Cortex of kidney (tissue), 1 donor: ENCODE measurements around the gene PHEX.

Experiments used
- DNase-seq: peaks from one replicate; lab custom pipeline; 2025; lab: John Stamatoyannopoulos, UW

The PHEX gene

DNA sequence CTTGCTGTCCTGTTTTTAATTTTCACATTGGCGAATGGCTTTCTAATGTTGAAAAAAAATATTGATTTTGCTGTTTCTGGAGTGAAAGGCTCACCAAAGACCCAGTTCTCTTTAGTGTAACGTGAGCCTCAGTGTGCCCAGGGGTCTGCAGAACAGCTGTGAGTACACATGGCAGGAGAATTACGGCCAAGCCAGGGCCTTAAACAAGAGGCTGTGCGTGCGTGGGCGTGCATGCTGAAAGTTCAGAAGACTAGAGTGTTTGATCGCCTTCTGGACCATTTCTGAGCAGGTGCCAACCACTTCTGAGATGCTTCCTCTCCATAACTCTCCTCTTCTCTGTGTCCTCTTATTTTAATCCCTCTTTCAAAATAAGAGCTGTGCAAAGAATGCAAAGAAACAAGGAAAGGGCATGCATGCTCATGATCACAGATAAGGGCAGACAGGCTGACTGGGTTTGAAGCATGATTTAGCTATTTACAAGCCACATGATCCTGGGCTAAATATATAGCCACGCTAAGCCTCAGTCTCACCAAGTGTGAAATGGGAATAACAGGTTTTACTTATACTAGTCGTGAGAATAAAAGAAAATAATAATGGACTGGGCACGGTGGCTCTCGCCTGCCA is 9.9 kb downstream of the PHEX start:
- no peak for DNase-seq

DNA sequence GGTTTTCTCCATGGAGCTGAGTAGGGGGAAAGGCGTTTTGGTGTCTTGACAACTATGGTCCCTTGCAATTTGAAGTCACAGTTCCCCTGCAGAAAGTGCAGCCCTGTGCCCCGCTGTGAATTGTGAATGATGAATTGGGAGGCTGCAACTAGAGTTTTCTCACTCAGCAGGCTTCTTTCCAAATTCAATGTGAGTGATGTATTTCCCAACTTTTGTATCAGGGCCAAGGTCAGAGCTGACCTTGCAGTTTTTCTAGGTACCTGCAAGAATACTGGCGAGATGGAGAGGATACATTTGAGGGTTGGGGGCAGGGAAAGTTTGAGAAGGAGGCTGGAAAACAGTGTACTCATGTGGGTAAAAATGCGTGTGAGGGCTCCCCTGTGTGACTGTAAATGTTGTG is 11.7 kb downstream of the PHEX start:
- DNase-seq = no peak

DNA sequence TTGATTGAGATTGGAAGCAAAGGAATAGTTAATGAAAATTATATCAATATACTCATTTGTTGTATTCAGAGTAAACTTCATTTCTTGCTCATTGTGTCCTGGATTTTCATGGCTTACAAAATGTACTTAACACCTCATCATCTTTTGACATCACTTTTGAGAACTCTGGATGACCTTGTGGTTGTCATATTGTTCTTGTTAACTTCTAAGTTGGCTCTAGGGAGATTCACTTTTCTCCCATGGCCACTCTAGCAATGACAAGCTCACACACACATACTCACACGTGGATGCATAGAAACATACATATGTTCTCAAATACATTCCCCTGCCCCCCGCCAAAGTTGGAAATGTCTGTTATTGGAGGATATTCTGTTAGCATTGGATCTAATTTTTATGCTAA is 15.3 kb downstream of the PHEX start:
- no peak for DNase-seq

DNA sequence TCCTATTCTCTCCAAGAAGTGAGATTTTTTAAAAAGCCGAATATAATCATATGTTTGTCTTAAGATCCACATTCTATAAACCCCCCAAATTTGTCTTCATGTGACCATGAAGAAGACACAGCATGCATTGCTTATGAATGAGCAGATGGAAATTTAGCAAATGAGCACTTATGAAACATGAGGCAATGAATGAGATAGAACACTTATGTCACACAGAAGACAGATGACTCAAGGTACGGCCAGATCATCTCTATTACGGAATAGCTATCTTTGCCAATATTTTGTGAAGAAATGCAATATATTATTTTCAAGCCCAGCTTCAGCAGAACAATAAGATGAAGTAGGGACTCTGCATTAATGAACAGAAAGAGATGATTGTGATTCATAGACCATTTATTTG is 21.4 kb downstream of the PHEX start:
- no peak for DNase-seq

DNA sequence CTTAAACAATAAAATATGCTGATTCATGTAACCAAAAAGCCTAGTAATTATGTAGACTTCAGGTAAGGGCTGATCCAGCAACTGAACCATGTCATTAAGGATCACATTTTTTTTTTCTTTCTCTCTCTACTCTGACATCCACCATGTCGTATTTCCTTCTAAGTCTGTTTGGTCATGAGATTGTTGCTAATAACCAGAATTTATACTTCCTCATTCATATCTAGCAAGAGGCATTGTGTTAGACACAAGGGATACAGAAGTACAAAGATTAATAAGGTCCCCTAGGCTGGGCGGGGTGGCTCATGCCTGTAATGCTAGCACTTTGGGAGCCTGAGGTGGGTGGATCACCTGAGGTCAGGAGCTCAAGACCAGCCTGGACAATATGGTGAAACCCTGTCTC is 24.1 kb downstream of the PHEX start:
- DNase-seq = no peak

DNA sequence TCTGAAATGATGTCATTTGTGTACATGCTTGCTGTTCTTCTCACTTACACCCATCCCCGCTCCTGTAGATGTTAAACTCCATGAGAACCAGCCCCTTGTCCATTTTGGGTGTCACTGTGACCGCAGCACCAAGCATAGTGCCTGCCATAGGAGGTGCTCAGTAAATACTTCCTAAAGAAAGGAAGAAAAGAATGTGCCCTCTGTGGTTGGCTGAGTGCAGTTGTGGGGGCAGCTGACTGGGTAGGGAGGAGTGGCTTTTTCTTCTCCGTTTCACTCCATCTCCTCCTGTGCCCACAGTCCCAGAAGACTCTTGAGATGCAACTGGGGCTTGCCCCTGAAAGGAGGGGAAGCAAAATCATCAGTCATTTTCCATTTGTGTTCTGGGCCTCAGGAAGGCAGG is 25.5 kb downstream of the PHEX start:
- no peak for DNase-seq

DNA sequence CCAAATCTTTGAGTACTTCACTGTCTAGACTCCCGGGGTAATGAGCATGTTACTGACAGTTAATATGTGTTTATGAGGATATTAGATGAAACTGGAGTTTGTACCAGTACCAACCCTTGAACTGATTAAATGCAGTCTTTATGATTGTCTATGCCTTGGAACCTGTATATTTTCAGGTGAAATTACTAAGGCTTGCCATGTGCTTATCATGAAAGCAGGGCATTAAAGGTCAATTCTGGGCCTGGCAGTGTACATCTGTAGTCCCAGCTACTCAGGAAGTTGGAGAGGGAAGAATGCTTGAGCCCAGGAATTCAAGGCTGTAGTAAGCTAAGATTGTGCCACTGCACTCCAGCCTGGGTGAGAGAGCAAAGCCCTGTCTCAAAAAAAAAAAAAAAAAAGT is 27.6 kb downstream of the PHEX start:
- no peak for DNase-seq

DNA sequence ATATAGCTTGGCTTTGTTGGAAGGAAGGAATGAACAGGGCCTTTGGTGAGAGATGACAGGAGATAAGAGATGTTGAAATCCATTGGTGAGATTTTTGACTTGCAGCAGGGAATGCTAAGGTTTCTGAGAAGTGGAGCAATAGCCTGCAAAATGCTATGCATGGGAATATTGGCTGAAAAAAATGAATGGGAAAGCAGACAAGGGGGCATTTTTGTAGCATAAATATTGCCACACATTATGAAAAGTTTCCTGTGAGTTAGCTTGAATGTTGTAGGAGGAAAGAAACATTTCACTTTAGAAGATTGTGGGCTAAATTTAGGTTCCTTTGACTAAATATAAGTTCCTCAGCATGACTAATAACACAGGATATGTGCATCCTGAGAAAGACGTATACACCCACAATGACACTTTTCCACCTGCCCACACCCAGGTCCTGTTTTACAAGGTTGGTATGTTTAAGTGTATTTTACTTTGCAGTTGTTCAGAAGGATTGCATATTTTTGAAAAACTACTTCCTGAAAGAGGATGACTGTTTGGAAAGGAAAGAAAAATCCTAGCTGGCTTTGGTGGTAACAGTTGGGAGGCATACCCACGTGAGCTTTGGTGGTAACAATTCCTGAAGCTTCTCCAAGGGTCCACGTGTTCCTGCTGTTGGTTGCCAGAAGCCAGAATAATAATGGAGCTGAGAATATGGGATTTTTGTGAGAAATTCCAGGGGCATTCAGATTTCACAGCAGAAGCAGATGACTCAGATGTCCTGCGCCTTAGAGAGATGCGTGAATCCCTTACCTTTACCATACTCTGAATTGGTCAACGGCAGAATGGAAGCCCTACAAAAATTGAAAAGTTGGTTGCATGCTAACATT is 28.5 kb downstream of the PHEX start:
- no peak for DNase-seq

DNA sequence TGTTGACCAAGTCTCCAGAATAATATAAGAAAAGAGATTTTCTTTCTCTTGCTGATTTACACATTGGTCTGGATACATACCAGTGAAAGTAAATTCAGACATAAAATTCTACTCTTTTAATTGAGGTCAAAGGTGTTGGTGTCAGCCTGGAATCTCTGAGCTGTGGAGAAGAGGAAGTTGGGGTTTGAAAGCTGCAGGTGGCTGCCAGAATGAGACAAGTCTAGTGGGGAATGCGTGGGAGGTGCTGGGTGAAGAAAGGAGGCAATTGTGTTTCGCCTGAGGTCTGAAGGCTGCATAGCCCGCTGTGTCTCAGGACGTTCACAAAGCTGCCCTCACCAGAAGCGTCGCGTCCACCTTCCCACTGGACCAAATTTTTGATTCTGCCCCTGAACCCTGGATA is 31.2 kb downstream of the PHEX start:
- no peak for DNase-seq

DNA sequence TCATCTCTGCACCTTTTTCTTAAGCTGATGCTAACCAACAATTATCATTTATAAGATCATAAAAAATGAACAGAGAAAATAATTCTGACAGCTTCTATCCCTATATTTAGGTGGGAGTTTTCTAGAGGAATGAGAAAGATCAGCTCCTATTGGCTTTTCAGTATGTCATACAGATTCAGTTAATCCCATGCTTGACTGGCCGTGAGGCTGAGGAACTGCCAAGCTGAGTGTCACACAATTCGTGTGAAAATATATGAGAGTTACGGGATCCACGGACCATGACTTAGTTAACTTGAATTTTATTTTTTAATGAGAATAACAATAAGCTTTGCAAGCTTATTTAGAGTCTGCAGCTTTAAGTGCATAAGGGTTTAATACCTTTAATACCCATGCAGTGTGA is 37.5 kb downstream of the PHEX start:
- DNase-seq = no peak

DNA sequence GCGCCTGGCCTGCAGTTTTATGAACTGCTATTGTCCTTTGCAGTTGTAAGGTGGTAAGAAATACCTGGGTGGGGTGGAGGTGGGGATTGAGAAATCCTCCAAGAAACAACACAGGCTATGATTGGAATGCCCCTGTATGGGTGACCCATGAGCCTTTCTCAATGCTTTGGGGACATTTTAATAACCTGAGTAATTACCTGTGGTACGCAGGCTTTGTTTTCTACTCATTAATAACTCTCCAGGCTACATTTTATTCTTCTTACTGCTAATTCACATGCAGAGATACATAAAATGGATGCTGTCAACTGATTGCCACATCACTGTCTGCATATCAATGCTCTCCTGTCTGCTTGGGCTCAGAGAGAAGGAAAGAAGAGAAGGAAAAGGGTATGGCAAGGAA is 41.8 kb downstream of the PHEX start:
- DNase-seq = no peak

DNA sequence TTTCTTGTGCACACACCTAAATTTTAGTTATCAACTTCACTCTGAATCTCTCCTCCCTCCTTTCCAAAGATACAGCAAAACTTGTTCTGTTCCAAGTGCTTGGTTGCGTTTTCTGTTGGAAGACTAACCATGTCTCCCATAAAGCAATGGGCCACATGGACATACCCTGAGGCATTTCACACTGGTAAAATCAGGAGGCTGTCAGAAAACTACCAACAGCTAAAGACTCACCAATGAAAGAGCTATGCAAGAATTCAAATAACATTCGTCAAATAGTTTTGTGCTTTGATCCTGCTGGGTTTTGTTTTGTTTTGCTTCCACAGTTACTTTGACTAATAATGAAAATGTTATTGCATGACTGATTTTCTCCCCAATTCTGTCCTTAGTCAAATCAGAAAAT is 46.0 kb downstream of the PHEX start:
- no peak for DNase-seq

DNA sequence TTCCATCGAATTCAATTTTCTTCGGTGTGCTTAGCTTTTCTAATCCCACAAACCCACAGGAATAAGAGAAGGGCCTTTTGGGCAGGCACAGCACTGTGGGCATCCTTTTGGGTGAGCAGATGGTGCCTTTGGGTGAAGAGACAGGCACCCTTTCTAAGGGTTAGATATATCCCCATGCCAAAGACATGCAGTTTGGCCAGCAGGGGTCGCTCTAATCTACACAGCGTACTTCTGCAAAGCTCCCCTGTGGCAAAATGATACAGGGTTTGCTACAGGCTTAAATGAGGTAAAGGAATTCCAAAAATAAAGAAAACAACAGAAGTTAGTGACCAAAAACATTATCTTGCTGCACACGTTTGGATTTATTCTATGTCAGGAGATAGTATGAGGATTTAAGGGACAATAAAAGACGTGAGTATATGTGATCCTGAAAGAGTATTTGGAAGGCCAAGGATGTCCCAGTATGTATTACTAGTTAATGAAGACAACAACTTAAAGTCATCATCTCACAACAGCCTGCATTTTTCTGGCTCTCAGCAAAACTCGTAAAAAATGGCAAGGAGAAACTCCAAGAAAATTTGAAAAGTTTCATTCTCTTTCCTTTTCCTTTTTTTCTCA is 49.5 kb downstream of the PHEX start:
- DNase-seq = no peak

DNA sequence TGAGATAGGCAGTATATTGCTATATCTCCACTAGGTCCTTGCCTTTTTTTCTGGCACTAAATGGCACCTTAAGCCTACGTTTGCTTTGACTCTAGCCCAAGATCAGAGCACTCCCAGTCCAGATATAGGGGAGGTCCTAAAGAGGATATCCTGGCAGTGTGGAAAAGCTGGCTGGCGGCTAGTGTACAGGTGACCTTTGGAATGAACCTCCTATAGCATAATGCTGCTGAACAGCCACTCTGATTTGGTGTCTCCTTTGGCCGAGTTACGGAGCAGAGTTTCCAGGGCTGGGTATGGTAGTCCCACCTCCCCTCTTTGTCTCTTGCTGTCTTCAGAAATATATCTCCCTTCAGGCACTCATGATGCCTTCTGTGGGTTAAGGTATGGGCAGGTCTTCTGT is 53.9 kb downstream of the PHEX start:
- DNase-seq = no peak

DNA sequence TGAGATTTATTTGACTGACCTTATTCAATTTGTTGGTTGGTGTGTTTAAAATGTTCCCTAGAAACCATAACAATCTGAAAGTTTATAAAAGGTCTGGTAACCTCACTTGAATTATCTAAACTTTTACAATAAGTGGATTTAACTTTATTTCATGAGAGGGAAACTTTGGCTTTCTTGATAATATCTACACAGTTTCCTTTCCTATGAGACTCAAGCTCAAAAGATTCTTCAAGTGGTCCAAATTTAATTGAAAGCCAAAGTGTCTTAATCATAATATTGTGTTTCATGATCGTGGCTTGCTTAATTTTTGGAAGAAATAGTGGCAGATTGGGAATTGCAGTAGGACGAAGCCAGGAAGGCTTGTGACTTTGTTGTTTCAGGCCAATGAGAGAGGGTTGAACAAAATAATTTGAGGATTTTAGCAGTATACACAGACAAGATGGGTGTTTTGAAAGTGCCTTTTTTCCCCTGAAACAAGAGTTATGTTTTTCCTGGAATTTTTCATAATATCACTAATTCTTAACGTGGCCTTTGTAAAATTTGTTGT is 55.0 kb downstream of the PHEX start:
- no peak for DNase-seq

DNA sequence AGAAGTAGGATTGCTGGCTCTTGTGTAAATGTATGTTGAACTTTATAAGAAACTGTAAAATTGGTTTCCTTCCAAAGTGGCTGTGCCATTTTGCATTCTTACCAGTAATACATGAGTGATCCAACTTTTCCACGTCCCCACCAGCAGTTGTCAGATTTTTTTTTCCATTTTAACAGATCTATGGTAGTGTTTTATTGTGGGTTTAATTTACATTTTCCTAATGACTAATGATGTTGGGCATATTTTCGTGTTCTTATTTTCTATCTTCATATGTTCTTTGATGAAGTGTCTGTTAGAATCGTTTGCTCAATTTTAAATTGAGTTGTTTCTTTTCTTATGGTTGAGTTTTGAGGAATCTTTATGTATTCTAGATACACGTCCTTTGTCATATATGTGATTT is 56.2 kb downstream of the PHEX start:
- DNase-seq = no peak

DNA sequence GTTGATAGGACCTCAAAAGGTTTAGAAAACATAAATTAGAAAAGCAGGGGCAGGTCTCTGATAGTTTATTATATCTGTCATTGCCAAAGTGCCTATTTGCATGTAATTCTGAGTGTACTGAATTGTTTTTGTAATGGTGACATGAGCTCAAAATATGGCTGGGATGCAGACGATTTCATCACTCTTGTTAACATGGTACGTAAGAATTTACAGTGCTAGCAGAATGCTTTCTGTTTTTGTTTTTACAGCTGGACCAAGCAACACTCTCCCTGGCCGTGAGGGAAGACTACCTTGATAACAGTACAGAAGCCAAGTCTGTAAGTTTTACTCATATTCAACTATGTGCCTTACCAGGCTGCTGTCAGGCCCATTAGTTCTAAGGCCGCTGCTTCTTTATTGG is 58.1 kb downstream of the PHEX start:
- no peak for DNase-seq

DNA sequence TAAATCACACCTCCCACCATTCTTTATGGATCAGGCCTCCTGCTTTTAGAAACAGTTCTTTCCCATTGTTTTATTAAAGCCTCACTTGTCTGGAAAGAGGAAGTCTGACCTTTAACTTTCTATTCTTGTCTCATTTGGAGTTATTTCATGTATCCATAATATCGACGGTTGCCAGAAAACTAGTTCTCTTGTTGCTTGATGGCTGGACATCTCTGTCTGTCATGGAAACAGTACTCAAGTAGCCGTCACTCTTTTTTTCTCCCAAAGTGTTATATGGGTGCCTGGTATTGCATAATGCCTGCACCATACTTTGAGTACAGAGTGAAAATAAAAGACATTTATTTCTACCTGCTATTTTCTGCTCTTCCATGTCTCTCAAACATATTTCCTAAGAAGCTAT is 61.4 kb downstream of the PHEX start:
- DNase-seq = no peak

DNA sequence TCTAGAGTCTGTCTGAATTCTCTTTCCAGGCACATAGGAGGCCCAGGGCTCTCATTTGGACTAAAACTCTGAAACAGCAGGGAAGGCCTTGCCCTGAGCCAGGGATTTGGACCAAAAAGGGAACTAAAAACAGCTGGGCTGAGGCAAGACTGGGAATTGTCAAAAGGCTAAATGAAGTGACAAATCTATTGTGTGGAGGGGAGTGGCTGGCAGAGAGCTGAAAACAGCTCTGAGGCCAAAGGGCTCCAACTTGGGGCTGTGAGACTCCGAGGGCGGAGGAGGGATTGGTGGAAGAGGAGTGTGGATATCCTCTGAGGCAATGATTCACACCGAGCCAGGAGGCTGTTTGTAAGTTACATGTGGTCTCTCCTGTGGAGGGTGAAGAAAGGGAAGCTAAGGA is 63.2 kb downstream of the PHEX start:
- DNase-seq = no peak

DNA sequence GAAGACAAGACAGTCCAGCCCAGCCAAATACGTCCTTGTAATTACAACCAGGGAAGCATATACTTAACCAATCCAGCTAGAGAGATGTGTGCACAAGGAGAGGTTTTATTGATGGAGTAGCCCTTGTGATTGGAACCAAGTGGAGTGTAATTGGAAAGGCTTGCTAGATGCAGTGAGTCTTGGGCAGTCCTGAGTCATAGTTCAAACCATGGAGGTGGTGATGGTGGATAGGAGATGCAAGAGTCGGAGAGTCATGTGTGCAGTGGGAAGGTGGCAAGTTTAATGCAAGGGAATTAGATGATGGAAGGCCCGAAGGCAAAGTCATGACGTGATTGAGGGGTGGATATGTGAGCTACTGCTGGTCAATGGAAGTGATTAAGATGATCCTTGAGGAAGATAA is 63.7 kb downstream of the PHEX start:
- DNase-seq = no peak

DNA sequence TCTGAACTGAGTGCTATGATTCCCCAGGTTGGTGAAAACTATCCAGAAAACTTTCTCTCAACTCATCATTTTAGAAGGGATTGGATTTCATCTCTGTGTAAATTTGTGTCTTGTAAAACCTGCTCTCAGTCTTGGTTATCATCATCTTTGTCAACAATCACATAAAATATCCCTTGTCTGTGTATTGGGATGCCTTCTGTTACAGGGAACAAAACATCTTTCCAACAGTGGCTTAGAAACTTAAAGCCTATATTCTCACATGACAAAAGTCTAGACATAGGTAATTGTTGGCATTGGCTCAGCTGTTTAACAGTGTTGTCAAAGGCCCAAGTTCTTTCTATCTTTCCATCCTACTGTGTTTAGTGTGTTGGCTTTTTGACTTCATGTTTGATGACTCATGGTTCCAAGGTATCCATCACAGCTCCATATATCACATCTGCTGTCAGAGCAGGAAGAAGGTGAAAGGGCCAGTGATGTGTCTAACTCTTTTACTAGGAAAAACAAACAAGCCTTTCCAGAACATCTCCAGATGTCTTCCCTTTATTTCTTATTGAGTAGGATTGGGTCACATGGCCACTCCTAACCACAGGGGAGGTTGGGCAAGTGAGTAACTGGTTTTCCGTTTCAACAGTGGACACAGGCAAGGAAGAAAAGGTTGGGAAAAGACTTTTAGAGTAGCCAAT is 65.0 kb downstream of the PHEX start:
- no peak for DNase-seq

DNA sequence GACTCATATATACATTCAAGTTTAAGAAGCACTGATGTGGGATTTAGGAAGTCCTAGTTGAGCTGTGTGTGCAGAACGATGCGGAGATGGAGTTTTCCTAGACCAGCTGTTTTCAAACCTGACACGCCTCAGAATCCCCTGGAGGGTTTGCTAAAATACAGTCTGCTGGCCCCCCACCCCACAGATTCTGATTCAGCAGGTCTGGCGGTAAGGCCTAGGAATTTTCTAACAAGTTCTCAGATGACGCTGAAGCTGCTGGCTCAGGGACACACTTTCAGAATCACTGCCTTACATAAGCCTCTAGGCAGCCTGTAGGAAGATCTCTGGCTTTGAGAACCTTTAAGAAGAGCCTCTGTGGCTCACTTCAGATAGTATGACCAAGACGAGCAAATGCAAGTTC is 73.1 kb downstream of the PHEX start:
- no peak for DNase-seq

DNA sequence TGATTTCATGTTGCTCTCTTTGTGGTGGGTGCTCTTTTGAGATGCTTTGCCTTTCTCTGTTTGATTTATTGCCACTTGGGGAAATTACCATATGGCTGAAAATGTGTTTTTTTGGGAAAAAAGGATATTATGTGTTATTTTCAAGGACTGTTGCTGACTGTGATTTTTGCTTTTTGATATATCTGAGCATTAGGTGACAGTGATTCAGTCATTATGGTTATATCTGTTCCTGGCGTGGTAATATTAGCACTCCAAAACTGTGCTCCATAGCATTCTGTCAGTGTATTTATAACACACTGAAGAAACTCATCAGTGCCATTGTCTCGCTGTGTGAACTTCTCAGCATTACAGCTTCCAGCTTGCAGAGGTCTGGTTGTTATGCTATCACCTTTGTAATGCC is 73.8 kb downstream of the PHEX start:
- no peak for DNase-seq
